Heart left ventricle (tissue), 16 donors: ENCODE data around the gene FAM151A. TPM values are rescaled to one million over a fixed set of nuclear protein-coding genes. Genes with fewer than 3 reads are reported as not detected.

Source experiments
- ATAC-seq, 4 donors: fragments of 200-7000 bp; cut with Tn5 transposase; one replicate each; pipeline ENCODE4 v1.9.1; 2020 to 2022; ENCODE audit warnings: moderate library complexity in 4 of 4, mild to moderate bottlenecking in 3 of 4, moderate number of reproducible peaks in 1 of 4
- DNase-seq, 5 donors: peaks; one replicate each; pipeline ENCODE4 v3.0.0-alpha.2; 2020
- H3K27ac ChIP-seq, 12 donors: fragments of 200-600 bp; sonication (generic) in 4 of 12; one replicate each; pipeline versions ENCODE4 v1.5.0 to v1.8.0; 2016 to 2022; ENCODE audit warnings: mild to moderate bottlenecking in 2 of 12
- H3K27me3 ChIP-seq, 9 donors: fragments of 200-600 bp; sonication (generic) in 2 of 9; one replicate each; pipeline versions ENCODE4 v1.5.1 to v1.8.0; 2016 to 2022; ENCODE audit warnings: mild to moderate bottlenecking in 3 of 9
- H3K36me3 ChIP-seq, 9 donors: fragments of 200-600 bp; sonication (generic) in 2 of 9; one replicate each; pipeline versions ENCODE4 v1.5.0 to v1.8.0; 2018 to 2022; ENCODE audit warnings: mild to moderate bottlenecking in 2 of 9
- H3K4me1 ChIP-seq, 12 donors: fragments of 200-600 bp; sonication (generic) in 4 of 12; one replicate each; pipeline versions ENCODE4 v1.5.0 to v1.8.0; 2016 to 2022; ENCODE audit warnings: mild to moderate bottlenecking in 3 of 12
- H3K4me3 ChIP-seq, 12 donors: fragments of 200-600 bp; sonication (generic) in 4 of 12; one replicate each; pipeline versions ENCODE4 v1.5.0 to v1.8.0; 2017 to 2022; ENCODE audit warnings: mild to moderate bottlenecking in 9 of 12, moderate library complexity in 4 of 12
- H3K9me3 ChIP-seq, 12 donors: fragments of 200-600 bp; sonication (generic) in 4 of 12; one replicate each; pipeline versions ENCODE4 v1.5.0 to v1.8.0; 2016 to 2022; ENCODE audit warnings: mild to moderate bottlenecking in 1 of 12
- CTCF ChIP-seq, 12 donors: fragments of 200-600 bp; sonication (generic) in 4 of 12; IDR thresholded peaks; one replicate each; pipeline versions ENCODE4 v1.5.0 to v1.8.0; 2018 to 2022; ENCODE audit warnings: antibody characterized with exemption in 12 of 12, mild to moderate bottlenecking in 5 of 12
- POLR2A ChIP-seq, 2 donors: fragments of 450-650 bp; IDR thresholded peaks; one replicate each; pipeline ENCODE4 v1.6.1; 2017; ENCODE audit warnings: antibody characterized with exemption in 2 of 2, mild to moderate bottlenecking in 2 of 2, moderate library complexity in 2 of 2
- WGBS, 4 donors: extraction: QIAGEN DNeasy Blood & Tissue Kit in 2 of 4; methylation state at CpG; one replicate each; pipeline versions ENCODE4 v1.1.5 to v1.1.7; 2013 to 2018; 5-methylcytosine and 5-hydroxymethylcytosine counted together
- intact Hi-C, 10 donors: fragments of 100-400 bp; cut with DNase I; formaldehyde crosslinking; loops; one replicate each; pipeline versions ENCODE4 v1.11.1 to v1.14.2; 2022
- long read RNA-seq, 3 donors: library from polyadenylated mRNA; unstranded; transcript quantifications; one replicate each; pipeline ENCODE4 v2.0.0, GENCODE V29; 2020 to 2021
- polyA plus RNA-seq, 2 donors: library from polyadenylated mRNA; stranded (reverse); fragments of 200-250 nt; gene quantifications; one replicate each; pipeline ENCODE4 v1.2.3, GENCODE V29; 2013
- total RNA-seq, 9 donors: library from RNA; depleted of rRNA in 2 of 9; stranded (reverse); fragments of >200 nt in 2 of 9; fragmentation: NEBNext Ultra II Directional in 3 of 9; extraction: Animal tissue kit (Norgen Biotek cat#: 25700) in 3 of 9; gene quantifications; one replicate each; pipeline versions ENCODE4 v1.1.0 to v1.2.4, GENCODE V29; 2016 to 2023
- donor health status: ischemic (EF 13 %, LVEDD 7.1; RV severe dilation, severe dysfunction).
- donor health status: healthy with polysubstance abuse.
- donor health status: DM: no; HTN: yes; CAD: no.
- donor health status: DM: no; HTN: no; CAD: no.
- donor health status: ischemic (EF 25% LVEDD 6.9; RV normal size, moderate dysfunction).
- donor health status: ischemic (EF 25% LVEDD 5.7; RV mildly dilated, moderate dysfunction).
- donor health status: healthy.
- donor health status: DM: yes; HTN: yes; CAD: no.
- donor health status: ischemic (EF 35%, LVEDD 5.7; RV mildly dilated, moderate dysfunction).
- donor health status: nonischemic (EF 11% LVEDD 7.7; RV severe dilation, severe dysfunction).
- donor health status: DM: yes; HTN: yes; CAD: no.
- donor health status: PGD.
- donor health status: ischemic (EF 29% LVEDD 5.4; RV normal size, mild dysfunction).
- donor health status: nonischemic (EF 23%, LVEDD 6.1; RV moderate dilation, normal function).

The FAM151A gene
- total RNA-seq: 1 to 10 TPM in 3 of 9 donors, under 1 TPM in 6; 0.19 to 1.9 (median 0.53) TPM
- polyA plus RNA-seq: 1 to 10 TPM in 1 of 2 donors, under 1 TPM in 1; 0.35 to 1.9 TPM
- long read RNA-seq, donor 1, partial matches to known transcripts: 3 of 7 reads
- long read RNA-seq, donor 1, other reads (novel, unspliced or antisense): 4 of 7 reads
- long read RNA-seq, donor 2, partial matches to known transcripts: 1 of 6 reads
- long read RNA-seq, donor 2, other reads (novel, unspliced or antisense): 1 of 6 reads
- long read RNA-seq, donor 3: 0 reads

GRCh38 chr1:54623216-54624007 is at the start of gene FAM151A:
Gene FAM151A (minus strand): TSS chr1:54623525. CDS start chr1:54623395, 130 bp downstream.
- H3K36me3 ChIP-seq: no peaks in the 10 kb centered on the region
- no peaks in the 10 kb centered on the region for H3K9me3 ChIP-seq
- peaks cover 0 to 7% (median 0%) of the 10 kb centered on the region in 9 donors for H3K27me3 ChIP-seq
- peak within 1 kb of the TSS in 4 of 12 donors; percentile 11 to 45 (median 36) for H3K27ac ChIP-seq
- peak; percentile 44 to 61 (median 56) for ATAC-seq
- H3K4me3 ChIP-seq: no peak within 1 kb of the TSS
- intact Hi-C loops: no loop called here
- 41 to 58% (median 49%) methylated on average over 15 to 18 of the region's 18 CpGs for WGBS, 4 donors
- TF ChIP-seq POLR2A (IDR thresholded peaks at IDR 0.05): no peak
- H3K4me1 ChIP-seq: peaks cover 0 to 7% (median 1%) of the 10 kb centered on the region in 12 donors
- DNase-seq: peak in 3 of 5 donors; percentile 43 to 74 (median 52)

GRCh38 chr1:54671985-54672608 is 48.8 kb upstream of the FAM151A start:
- intact Hi-C loops: loop anchor here in 4 of 10 donors (5.0 to 10.0 kb wide), 3 partner anchors 135 to 143 kb away; a partner anchor contains a TSS
- Histone ChIP-seq H3K27ac (no peak overlapping the region), H3K4me3 (no peak overlapping the region), H3K27me3 (no peaks in the 10 kb centered on the region), H3K4me1 (no peaks in the 10 kb centered on the region), H3K36me3 (peaks cover 0 to 9% (median 0%) of the 10 kb centered on the region in 9 donors), H3K9me3 (peaks cover 0 to 7% (median 0%) of the 10 kb centered on the region in 12 donors)
- TF ChIP-seq POLR2A (IDR thresholded peaks at IDR 0.05) (no peak), CTCF (IDR thresholded peaks at IDR 0.05) (peak; percentile 23 to 65 (median 52))
- DNase-seq (no peak), ATAC-seq (peak in 2 of 4 donors; percentile 26 to 35)
- WGBS, 4 donors: 52 to 59% (median 56%) methylated on average over 6 of the region's 6 CpGs

- intact Hi-C loops: no loop called here
- DNase-seq: no peak
- H3K9me3 ChIP-seq: peaks cover 0 to 1% (median 0%) of the 10 kb centered on the region in 12 donors
- H3K27ac ChIP-seq: no peak overlapping the region
- TF ChIP-seq POLR2A (IDR thresholded peaks at IDR 0.05) (no peak), CTCF (IDR thresholded peaks at IDR 0.05) (no peak)
- peaks cover 0 to 5% (median 0%) of the 10 kb centered on the region in 12 donors for H3K4me1 ChIP-seq
- no peak for ATAC-seq
- 83 to 89% (median 85%) methylated on average over 2 of the region's 2 CpGs for WGBS, 4 donors
- no peak overlapping the region for H3K4me3 ChIP-seq
- no peaks in the 10 kb centered on the region for H3K27me3 ChIP-seq
- peaks cover 0 to 9% (median 0%) of the 10 kb centered on the region in 9 donors for H3K36me3 ChIP-seq
Measured at GRCh38 chr1:54668567-54668966, 45.2 kb upstream of the FAM151A start.

- no peak overlapping the region for H3K27ac ChIP-seq
- no peak overlapping the region for H3K4me3 ChIP-seq
- WGBS, 4 donors: 78 to 88% (median 85%) methylated on average over 2 of the region's 2 CpGs
- H3K36me3 ChIP-seq: peaks cover 0 to 9% (median 0%) of the 10 kb centered on the region in 9 donors
- no peak for TF ChIP-seq CTCF (IDR thresholded peaks at IDR 0.05)
- no peak for TF ChIP-seq POLR2A (IDR thresholded peaks at IDR 0.05)
- DNase-seq (no peak), ATAC-seq (no peak)
- H3K9me3 ChIP-seq: no peaks in the 10 kb centered on the region
- intact Hi-C loops: no loop called here
- peaks cover 0 to 5% (median 0%) of the 10 kb centered on the region in 12 donors for H3K4me1 ChIP-seq
- H3K27me3 ChIP-seq: no peaks in the 10 kb centered on the region
Measured at GRCh38 chr1:54667797-54668196, 44.5 kb upstream of the FAM151A start.
